Renal pelvis (tissue), 4 donors: ENCODE measurements around the gene CHST15. TPM values are rescaled to one million over a fixed set of nuclear protein-coding genes. Genes with fewer than 3 reads are reported as not detected.

Source experiments
- DNase-seq: peaks from one replicate; pipeline ENCODE4 v3.0.0-alpha.2; 2013
- polyA plus RNA-seq, 3 donors: library from polyadenylated mRNA; unstranded; fragments of 120-200 nt; gene quantifications; one replicate each; pipeline ENCODE4 v1.2.1, GENCODE V29; 2013; ENCODE audit not compliant: insufficient read length in 3 of 3

The CHST15 gene
- polyA plus RNA-seq, 3 donors, result 17.3 to 20.3 (median 20.3) TPM

DNA sequence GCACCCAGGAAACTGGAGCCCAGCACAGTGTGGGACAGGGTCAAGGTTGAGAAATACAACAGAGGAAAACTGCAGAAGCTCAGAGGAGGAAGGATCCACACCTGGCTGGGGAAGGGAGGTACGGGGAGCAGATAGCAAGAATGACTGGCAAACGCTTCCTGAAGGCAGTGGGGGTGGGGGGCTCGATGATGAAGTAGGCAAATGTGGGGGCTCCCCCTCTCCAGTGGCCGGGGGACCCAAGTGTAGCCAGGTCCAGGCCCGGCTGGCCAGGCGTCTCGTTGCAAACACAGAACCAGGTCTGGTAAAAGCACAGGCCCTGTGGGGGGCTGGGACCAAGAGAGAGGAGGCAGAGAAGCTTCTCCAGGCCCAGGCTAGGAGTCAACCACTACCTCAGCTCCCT is 7.7 kb downstream of the CHST15 start:
- DNase-seq, result no peak

DNA sequence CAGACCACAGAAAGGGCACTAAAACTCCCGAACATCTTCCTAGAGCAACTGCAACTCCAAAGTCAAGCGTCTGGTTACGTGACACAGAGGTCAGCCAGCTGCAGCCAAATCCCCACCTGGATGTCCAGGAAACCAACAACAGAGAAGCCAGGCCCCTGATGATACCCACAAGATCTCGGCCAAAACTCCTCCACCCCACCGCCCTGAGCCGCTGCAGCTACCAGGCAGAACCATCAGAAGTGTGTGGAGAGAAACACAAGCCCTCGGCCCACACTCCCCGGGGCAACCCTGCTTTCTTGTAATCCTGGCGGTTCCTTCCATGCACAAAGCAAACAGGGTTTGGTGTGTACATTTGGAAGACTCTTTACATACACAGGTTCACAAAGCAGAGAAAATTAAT is 8.7 kb downstream of the CHST15 start:
- DNase-seq, result no peak

DNA sequence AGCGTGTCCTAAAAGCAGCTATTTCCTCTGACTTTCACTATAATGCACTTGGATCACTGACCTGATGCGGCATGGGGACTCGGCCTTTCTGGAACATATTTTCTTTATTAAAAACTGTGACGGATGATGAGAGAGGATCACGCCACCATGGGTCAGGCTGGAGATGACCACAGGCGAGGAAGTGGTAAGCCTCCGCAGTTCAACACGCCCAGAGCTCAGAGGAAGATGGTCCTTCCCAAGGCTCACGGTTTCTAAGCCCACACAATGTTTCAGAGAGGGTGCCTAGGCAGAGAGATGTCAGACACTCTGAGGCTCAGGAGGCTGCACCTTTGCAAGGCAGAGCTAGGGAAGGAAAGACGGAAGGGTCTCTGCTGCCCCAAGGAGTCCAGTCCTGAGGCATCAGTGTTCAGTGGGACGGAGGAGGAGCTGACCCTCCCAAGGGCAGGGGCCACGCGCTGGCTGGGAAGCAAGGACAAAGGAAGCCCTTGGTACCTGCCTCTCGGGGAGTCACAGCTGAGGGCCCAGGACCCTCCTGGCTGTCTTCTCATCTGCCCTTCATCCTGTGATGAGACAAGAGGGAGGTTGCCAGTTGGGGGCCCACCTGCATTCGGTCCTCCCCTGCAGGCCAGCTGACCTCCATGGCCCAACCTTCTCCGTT is 9.5 kb downstream of the CHST15 start:
- DNase-seq, result no peak

DNA sequence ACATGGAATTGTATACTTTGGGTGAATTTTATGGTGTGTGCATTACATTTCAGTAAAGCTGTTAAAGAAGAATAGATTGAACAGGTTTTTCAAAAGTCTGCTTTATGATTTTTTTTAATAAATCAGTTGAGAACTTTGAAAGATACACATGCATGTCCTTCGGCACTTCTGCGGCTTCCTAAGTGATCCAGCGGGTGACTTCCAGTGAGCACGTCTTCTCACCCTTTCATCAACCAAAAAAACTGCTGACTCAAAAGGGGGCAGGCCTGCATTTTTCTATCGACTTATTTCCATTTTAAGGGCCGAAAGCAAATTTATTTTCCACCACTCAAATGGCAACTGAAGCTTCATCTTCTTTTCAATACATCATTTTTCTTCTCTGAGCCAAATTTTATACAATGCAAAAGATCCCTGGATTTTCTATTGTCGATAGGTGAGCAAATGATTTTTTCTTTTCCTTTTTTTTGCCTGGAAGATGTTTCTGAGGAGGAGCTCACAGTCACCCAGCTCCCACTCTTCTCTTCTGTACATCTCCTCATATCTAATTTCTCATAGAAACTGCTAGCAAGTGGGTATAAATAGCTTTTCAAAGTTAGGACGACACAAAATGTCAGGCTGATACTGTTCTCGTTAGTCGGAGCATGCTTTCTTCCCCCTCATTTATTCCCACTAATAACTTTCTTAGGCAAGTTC is 10.2 kb downstream of the CHST15 start:
- no peak for DNase-seq

DNA sequence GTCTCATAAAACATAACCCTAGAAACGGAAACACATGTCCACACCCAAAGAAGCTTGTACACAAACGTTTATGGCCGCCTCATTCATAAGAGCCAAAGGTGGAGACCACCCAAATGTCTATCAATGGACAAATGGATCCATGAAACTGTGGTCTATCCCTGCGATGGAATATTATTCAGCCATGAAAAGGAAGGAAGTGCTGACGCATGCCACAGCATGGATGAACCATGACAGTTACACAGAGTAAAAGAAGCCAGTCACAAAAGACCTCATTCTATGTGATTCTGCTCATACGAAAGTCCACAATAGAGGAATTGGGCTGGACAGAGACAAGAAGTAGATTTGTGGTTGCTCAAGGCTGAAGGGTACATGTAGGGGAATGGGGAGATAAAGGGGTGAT is 10.8 kb downstream of the CHST15 start:
- DNase-seq, result no peak

DNA sequence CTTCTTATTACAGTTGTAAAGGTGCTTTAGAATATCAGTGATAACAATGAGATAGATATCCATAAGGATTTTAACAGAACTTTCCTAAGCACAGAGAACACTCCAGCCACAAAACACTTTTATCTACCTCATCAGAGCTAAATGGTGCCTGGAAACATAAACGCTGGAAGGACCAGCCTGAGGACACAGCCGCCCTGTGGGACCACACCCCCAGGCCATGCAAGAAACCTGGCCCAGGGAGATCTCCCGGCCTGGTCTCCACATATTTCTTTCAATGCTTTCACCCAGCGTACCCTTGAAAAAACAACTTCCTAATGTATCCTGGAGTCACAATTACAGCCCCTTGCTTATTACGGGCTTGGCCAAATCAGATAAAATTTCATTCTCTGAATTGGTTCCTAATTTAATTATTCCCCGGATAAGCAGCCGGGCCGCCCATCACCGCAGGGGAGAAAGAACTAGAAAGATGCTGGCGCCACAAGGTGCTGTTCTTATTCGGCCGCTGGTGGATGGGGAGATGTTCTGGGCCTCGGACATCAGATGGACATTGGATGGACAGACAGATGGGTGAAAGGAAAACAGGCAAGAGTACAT is 11.8 kb downstream of the CHST15 start:
- DNase-seq, result no peak

DNA sequence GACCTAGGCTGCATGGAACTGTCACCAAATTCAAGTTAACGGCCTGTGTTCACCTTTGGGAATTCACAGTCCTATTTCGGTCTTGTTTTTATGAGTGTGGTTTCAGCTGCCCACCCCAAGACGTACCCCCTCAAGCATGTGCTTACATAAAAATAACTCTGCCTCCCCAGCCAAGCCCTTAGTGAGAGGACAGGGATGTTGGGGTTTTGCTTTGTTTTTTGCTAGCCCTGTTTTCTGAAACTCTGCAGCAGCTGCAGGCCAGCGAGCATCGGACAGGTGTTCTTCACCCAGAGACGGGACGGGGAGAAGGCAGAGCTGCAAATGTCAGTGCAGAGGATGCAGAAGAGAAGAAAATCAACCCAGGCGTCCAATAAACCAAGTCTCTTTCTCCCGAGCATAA is 13.5 kb downstream of the CHST15 start:
- DNase-seq, result no peak

DNA sequence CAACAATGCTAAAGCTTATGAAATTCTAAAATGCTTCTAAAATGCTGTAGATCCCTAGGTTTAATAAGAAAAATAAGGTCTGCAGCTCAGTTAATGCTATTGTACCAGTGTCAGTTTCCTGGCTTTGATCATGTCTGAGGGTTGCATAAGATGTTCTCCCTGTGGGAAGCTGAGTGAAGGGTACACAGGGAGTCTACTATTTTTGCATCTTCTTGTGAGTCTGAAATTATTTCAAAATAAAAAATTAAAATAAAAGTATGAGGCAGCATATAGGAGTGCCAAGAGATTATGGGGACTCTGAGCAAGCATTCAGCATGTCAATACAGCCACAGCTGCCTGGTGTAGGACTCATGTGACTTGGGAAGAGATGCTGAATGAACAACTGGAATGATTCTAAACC is 14.7 kb downstream of the CHST15 start:
- no peak for DNase-seq

DNA sequence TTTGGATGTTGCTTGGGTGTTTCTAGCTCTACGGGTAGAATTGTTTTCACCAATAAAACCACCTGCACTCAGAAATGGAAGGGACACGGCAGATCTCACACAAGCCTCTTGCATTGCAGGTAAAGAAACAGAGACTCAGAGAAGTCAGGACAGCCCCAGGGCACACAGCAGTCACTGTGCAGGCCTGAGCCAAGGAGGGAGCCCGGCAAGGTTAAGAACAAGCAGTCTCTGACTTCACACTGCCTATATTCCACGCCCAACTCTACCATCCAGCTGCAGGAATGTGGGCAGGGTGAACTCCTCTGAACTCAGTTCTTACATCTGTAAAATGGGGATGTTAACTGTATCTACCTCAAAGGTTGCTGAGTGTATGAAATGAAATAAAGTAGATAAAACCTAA is 15.4 kb downstream of the CHST15 start:
- no peak for DNase-seq

DNA sequence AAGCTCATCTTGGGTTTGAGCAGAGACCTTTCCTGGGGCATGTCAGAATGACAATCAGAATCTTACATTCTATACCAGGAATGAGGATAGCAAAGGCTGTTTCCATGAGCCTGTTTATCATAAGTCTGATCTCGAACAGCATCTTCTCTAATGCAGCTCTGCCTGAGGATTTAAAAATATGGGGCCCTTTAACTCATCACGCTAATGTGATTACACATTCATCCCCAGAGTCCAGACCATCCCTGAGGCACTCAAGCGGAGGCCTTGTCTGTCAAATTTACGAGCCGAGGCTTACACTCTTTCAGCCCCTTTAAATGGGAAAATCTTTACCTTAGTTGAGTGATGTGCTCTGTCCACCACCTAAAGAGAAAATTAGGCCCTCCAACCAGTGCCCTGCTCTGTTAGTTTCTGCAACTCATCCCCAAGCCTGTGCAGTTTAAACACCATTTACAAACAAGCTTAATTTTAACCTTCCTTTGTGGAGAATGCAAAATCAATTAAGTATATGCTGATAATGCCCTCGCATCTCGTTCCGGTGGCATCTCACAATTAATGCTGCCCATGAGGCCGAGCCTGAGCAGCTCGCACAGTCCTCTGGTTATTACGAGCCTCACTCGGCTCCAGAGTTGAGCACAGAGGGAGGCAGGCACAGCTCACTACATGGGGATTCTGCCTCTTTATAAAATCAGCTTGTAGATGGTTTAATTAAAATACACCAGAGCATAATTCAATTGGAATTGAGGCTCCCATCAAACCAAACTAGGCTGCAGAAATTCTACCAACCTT is 16.0 kb downstream of the CHST15 start:
- DNase-seq, result peak; percentile 67

DNA sequence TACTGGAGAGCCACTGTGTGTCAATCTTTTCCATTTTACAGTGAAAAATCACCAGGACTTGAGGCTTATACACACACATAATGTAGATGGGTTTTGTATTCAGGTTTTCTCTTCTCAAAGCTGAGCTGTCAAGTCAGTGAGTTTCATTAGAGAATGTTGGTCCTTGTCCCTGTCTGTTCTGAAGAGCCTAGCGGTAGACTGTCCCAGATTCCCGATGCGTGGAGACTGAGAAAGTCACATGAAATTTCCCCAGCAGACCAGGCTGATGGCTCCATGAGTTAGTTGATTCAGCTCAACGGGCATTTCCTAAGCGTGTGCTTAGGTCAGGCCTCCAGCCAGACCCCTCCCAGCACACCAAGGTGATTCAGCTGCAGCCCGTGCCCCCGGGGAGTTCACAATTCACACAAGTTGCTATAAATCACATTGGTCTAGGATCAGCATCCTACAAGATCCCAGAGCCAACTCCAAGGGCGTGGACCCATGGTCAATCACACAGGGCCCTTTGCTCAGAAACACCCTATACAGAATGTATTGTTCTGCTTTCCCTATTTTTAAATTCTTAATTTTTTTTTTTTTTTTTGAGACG is 17.2 kb downstream of the CHST15 start:
- no peak for DNase-seq

DNA sequence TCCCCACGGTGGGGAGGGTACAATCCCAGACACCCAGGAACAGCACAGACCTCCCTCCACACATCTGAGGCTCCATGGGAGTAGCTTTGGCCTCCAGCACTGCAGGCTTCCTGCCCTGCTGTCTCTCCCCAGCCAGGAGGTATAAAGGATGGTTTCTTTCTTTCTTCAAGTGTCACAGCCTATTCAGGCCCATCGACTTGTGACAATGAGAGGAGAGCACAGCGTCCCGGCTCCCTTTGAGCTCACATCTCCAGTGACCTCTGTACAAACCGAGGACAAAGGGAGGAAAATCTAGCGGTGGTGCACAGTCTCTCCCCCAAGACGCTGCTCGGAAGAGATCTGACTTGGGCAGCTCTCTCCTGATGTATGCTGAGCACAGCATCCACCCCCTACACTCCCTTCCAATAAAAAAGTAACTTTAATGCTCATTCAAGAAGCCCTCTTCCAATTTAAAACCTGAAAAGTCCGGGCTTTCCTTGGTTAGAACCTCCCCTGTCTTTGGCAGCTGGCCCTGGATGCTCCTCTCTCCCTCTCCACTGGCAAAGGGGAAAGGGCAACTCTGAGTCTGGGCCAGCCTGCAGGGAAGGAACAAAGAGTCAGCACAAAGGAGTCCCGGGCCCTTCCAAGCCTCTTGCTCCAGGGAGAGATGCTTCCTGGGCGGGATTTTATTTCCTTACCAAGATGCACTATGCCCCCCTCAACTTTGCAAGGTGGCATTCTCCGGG is 18.0 kb downstream of the CHST15 start:
- no peak for DNase-seq

DNA sequence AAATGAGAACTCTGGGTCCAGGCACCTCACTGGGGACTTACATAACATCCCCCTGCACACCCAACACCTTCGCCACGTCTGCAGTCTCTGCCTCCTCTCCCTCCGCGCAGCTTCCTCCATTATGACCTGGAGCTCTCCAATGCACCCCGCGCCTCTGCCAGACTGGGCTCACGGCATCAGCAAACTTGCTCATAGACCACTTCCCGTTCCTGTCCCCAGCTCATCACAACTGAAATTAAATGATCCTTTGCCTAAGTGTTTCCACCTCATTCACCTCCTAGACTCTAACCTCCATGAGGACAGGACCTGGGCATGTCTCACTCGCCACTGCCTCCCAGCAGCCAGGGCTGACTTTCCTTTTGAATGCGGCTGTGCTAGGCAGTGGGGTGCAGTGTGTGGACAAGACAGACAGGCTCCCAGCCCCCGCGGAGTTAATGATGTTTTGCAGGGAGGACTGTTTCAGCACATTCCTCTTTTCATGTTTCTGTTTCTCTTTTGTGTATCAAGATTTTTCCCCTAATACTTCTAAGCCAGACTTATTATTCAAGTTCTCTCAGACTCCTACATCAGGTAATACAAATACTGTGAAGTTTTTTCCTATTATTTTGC is 18.8 kb downstream of the CHST15 start:
- DNase-seq, result no peak

DNA sequence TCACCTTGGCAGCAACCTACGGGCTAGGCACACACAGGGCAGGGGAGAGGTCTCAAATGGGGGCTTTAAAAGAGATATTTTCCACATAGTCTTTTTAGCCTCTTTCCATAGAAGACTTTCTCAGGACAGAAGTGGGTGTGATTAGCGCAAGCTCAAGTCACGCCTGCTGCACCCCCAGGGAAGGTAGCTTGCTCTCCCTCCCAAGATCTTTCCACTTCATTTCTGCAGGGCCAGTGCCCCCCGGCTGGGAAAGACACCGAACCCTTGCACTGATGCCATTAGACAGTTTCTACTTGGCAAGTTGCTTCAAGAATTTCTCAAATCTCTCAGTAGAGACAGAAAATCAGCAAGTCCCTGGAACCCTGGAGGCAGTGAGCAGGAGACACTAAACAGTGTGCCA is 19.4 kb downstream of the CHST15 start:
- no peak for DNase-seq

DNA sequence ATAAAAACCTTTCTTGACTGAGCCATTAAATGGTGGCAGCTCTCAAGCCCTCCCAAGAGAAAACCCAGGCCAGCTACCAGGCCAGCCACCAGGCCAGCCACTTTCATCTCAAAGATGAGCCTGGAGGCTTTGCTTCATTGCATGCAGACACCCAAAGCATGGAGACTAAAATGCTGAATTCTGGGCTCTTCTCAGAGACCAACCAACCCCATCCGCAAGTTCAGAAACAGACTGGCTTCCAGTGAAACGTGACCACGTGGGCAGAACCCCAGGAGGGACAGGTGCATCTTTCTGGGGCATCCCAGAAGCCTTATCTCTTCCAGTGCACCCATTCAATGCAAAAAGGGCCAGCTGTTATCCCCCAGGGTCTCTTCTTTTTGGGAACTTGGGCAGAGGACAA is 20.9 kb downstream of the CHST15 start:
- no peak for DNase-seq

DNA sequence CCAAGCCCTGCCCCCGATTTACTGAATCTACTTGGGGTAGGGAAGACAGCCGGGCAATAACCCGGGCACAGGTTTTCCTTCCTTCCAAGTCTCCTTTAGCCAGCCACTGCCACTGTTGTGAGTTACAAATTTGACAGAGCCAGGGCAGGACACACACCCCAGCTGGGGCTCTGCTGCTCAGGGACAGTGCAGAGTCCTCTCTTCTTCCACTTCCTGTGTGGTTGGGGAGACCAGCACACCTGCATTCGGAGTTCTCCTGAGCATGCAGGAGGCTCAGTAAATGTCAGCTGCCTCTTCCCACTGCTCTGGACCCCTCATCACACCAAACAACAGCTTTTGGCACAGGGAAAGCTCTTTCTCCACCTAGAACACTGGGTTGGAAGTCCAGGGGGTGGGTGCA is 21.3 kb downstream of the CHST15 start:
- DNase-seq, result no peak

DNA sequence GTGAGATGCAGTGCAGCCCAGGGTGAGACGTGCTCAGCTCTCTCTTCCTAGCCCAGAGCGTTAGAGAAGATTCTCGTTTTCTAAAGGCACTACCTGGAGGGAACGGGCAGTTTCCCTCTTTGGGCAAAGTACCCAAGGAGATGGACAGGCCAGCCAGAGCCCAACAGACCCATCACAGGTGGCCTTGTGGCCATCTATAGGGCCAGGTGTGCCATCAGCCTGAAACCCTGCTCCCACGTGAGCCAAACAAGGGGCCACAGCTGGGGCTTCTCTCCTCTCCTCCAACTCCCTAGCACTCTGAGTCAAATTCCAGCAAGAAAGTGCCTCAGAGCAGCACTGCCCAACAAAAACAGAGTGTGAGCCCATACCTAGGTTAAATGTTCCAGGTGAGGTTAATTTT is 22.3 kb downstream of the CHST15 start:
- DNase-seq, result no peak

DNA sequence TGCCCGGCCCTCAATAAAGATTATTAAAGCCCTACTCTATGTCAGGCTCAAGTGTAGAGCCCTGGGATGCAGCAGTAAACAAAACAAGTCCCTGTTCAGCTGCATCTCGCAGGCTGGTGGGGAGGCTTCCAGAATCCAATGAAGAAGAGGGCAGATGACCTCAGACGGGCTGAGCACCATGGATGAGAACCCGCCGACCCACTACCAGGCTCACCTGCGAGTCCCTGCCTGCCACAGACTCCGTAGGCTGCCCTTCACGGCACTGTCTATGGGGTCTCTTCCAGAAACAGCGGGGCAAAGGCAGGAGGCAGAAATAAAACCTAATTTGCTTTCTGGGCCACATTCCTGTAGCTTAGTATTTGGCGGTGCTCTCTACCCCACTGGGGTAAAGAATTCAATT is 22.7 kb downstream of the CHST15 start:
- no peak for DNase-seq

DNA sequence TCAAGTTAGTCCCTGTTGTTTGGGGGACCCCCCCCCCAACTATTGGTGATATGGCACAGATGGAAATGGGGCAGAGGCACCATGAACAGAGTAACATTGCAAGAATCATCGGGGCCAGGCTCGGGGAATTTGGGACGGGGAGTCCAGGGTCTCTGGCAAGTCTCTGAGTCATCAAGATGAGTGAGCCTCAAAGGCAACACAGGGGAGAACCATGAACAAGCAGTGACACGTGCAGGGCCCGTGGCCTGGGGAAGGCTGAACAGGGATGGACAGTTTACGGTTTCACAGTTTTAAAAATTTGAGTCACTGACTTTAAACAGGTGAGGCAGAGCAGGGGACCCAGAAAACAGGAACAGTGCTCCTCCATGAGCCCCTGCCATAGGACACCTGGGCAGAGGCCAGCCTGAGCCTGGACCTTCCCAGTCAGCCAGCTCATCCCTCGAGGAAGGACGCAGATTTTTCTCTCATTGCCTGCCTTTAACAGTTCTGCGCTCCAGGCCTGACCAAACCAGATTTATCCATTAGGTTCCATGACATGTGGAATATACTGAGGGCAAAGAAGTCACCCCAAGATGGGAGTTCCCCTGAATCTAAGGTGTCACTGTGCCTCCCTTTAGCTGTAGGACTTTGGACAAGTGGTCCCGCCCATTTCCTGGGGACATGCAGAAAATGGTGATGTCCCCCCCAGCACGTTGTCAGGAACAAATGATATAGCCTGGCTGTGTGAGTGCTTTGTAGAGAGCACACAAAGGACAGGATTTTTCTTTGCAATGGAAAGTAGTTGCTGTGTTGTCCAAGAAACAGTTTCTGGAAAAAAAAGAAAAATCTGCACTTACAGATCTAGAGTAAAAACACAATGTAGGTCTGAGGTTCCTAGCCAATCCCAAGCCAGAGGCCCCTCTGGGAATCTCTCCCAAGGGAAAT is 23.8 kb downstream of the CHST15 start:
- DNase-seq, result no peak

DNA sequence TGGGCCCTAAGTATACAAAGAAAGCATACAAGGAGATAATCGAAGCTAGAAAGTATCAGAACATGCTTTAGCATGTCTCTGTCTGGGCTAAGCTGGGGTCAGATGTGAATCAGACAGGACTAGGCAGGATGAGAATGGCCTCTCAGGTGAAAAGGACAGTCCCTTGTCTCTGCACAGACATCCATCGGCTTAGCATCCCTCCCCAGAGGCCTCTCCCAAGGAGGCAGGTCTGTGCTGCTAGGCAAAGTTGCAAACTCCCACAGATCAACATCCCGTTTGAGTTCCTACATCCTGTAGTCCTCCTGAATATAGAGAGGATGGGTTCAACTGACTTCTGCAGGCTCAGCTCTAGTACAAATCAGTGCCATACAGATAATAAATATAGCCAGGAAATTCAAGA is 24.5 kb downstream of the CHST15 start:
- no peak for DNase-seq
